ENCODE results near the gene MLPH. TPM values are rescaled to one million over a fixed set of nuclear protein-coding genes. Genes with fewer than 3 reads are reported as not detected.

Gene MLPH
- total RNA-seq, 2 donors from 2014 or later: not detected

- DNase-seq (ENCODE audit: low spot score): no peak
- no peaks in the 10 kb centered on the region for H3K9me3 Mint-ChIP-seq
- H3K36me3 Mint-ChIP-seq: no peaks in the 10 kb centered on the region
- no peak overlapping the region for H3K4me3 Mint-ChIP-seq
- H3K27me3 Mint-ChIP-seq: peaks cover 9 to 12% of the 10 kb centered on the region in 2 donors
- H3K4me1 Mint-ChIP-seq (ENCODE audit: low read depth in 2 of 2): no peaks in the 10 kb centered on the region
- no peak overlapping the region for H3K27ac Mint-ChIP-seq
- ATAC-seq: no peak
Measured at GRCh38 chr2:237564526-237565131, 77.6 kb downstream of the MLPH start.

GRCh38 chr2:237565974-237566373 is 78.9 kb downstream of the MLPH start:
- no peaks in the 10 kb centered on the region for H3K4me1 Mint-ChIP-seq (ENCODE audit: low read depth in 2 of 2)
- H3K9me3 Mint-ChIP-seq: no peaks in the 10 kb centered on the region
- H3K36me3 Mint-ChIP-seq: no peaks in the 10 kb centered on the region
- H3K4me3 Mint-ChIP-seq: no peak overlapping the region
- ATAC-seq: no peak
- no peak for DNase-seq (ENCODE audit: low spot score)
- peaks cover 5 to 7% of the 10 kb centered on the region in 2 donors for H3K27me3 Mint-ChIP-seq
- no peak overlapping the region for H3K27ac Mint-ChIP-seq

DNA sequence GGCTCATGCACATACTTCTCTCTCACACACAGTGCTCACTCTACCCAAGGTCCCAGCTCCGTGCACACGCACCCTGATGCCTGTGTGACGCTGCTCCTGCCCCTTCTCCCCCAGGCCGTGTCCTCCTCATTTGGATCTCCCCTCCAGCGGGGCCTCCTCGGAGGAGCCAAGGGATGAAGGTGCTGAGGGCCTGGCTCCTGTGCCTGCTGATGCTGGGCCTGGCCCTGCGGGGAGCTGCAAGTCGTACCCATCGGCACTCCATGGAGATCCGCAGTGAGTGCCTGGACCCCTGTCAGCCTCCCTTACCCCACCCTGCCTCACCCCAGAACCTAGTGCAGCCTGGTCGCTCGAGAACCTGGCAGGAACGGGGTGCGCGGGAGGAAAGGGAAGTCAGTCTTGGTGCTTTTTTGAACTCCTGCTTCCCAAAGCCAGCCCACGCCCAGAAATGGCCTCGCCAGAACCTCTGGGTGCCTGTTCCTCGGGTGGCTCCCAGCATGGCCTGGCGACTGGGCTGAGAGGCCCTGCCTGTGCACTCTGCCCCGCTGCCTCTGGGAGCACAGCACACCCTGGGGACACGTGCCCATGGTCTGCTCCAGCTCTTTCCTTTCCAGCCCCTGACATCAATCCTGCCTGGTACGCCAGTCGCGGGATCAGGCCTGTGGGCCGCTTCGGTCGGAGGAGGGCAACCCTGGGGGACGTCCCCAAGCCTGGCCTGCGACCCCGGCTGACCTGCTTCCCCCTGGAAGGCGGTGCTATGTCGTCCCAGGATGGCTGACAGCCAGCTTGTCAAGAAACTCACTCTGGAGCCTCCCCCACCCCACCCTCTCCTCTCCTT is 79.6 kb downstream of the MLPH start, which contains the start of gene PRLH:
Gene PRLH (plus strand): TSS at position 174 of the 835 bp plus-strand sequence. CDS start 0 bp downstream, at position 174.
- Mint-ChIP-seq H3K9me3 (no peaks in the 10 kb centered on the region), H3K27ac (no peak within 1 kb of the TSS), H3K4me1 (ENCODE audit: low read depth in 2 of 2) (no peaks in the 10 kb centered on the region), H3K4me3 (no peak within 1 kb of the TSS), H3K36me3 (no peaks in the 10 kb centered on the region), H3K27me3 (peaks cover 5 to 7% of the 10 kb centered on the region in 2 donors)
- DNase-seq (ENCODE audit: low spot score) (no peak), ATAC-seq (peak in 1 of 2 donors; percentile 25)

GRCh38 chr2:237567276-237568029 is 80.4 kb downstream of the MLPH start:
- Mint-ChIP-seq H3K27me3 (peaks cover under 1 to 6% of the 10 kb centered on the region in 2 donors), H3K4me1 (ENCODE audit: low read depth in 2 of 2) (peaks cover 0 to 5% of the 10 kb centered on the region in 2 donors), H3K27ac (no peak overlapping the region), H3K36me3 (no peaks in the 10 kb centered on the region), H3K4me3 (no peak overlapping the region), H3K9me3 (no peaks in the 10 kb centered on the region)
- DNase-seq (ENCODE audit: low spot score): no peak
- ATAC-seq: no peak

- DNase-seq (ENCODE audit: low spot score) (no peak), ATAC-seq (no peak)
- Mint-ChIP-seq H3K27me3 (peaks cover 0 to 4% of the 10 kb centered on the region in 2 donors), H3K36me3 (no peaks in the 10 kb centered on the region), H3K4me3 (no peak overlapping the region), H3K27ac (no peak overlapping the region), H3K4me1 (ENCODE audit: low read depth in 2 of 2) (peaks cover 0 to 5% of the 10 kb centered on the region in 2 donors), H3K9me3 (no peaks in the 10 kb centered on the region)
Measured at GRCh38 chr2:237568121-237568660, 81.1 kb downstream of the MLPH start.

DNA sequence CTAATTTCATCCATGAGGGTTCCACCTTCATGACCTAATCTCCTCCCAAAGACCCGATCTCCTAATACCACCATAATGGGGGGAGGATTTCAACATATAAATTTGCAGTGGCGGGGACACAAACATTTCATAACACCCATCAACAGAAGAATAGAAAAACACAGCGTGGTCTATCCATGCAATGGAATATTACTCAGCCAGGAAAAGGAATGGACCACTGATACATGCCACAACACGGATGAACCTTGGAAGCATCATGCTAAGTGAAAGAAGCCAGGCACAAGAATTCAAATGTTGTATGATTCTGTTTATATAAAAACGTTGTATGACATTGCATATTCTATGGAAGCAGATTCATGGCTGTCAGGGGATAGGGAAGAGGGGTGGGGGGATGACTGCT is 82.0 kb downstream of the MLPH start:
- peaks cover 0 to 4% of the 10 kb centered on the region in 2 donors for H3K27me3 Mint-ChIP-seq
- no peaks in the 10 kb centered on the region for H3K9me3 Mint-ChIP-seq
- no peak overlapping the region for H3K4me3 Mint-ChIP-seq
- no peak overlapping the region for H3K27ac Mint-ChIP-seq
- peaks cover 0 to 5% of the 10 kb centered on the region in 2 donors for H3K4me1 Mint-ChIP-seq (ENCODE audit: low read depth in 2 of 2)
- no peak for DNase-seq (ENCODE audit: low spot score)
- no peak for ATAC-seq
- H3K36me3 Mint-ChIP-seq: no peaks in the 10 kb centered on the region

DNA sequence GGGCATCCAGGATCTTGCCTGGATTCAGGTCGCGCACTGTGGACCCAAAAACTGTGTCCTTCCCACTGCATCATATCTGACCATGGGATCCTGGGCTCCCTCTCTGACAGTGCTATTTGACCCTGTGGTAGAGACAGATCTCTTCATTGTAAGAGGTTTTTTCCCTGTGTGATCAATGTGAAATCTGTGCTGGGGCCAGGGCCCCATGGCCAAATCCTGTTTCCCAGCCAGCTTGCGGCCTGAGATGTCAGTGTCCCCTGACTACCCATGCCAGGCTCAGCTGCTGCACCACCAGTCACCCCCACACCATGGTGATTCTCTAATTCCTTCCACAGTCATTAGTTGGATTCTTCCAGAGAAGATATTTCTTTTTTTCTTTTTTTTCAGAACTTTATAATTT is 82.8 kb downstream of the MLPH start:
- Mint-ChIP-seq H3K4me1 (ENCODE audit: low read depth in 2 of 2) (peaks cover 0 to 5% of the 10 kb centered on the region in 2 donors), H3K9me3 (no peaks in the 10 kb centered on the region)

DNA sequence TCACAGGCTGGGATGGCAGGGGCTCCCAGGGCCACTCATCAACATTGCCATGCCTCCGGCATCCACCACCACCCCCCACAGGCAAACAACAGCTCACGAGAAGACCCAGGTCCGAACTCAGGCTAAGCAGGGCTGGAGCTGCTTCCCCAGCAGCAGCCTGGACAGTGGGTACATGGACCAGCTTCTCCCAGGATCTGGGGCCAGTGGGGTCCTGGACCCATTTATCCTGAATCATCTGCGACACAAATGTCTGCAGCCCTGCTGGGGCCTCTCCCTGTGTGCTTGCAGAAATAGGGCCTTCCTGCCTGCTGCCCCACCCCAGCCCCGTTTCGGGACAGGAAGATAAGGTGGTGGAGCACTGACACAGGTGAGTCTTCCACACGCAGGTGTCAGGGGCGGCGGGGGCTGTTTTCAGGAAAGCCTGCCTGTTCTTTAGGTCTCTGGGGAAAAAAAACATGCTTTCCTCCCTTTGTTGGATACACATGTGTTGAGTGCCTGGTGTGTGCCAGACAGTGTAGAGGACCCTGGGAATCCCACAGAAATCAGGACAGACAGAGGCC is 83.8 kb downstream of the MLPH start:
- Mint-ChIP-seq H3K4me3 (no peak overlapping the region), H3K9me3 (no peaks in the 10 kb centered on the region)
- ATAC-seq: no peak

More for the DNA sequence above, 82.8 kb downstream of the MLPH start:
- Mint-ChIP-seq H3K27ac (no peak overlapping the region), H3K36me3 (no peaks in the 10 kb centered on the region), H3K27me3 (peaks cover 0 to 4% of the 10 kb centered on the region in 2 donors), H3K4me3 (no peak overlapping the region)
- ATAC-seq: no peak
- no peak for DNase-seq (ENCODE audit: low spot score)

GRCh38 chr2:237571551-237571950 is 84.5 kb downstream of the MLPH start:
- H3K36me3 Mint-ChIP-seq: no peaks in the 10 kb centered on the region
- H3K4me1 Mint-ChIP-seq (ENCODE audit: low read depth in 2 of 2): peaks cover 0 to 5% of the 10 kb centered on the region in 2 donors
- H3K27me3 Mint-ChIP-seq: peaks cover 0 to 4% of the 10 kb centered on the region in 2 donors
- H3K4me3 Mint-ChIP-seq: no peak overlapping the region
- DNase-seq (ENCODE audit: low spot score) (no peak), ATAC-seq (no peak)
- H3K9me3 Mint-ChIP-seq: no peaks in the 10 kb centered on the region
- H3K27ac Mint-ChIP-seq: no peak overlapping the region

More for the DNA sequence above, 83.8 kb downstream of the MLPH start:
- no peak for DNase-seq (ENCODE audit: low spot score)
- Mint-ChIP-seq H3K36me3 (no peaks in the 10 kb centered on the region), H3K27ac (no peak overlapping the region), H3K27me3 (peaks cover 0 to 4% of the 10 kb centered on the region in 2 donors), H3K4me1 (ENCODE audit: low read depth in 2 of 2) (peaks cover 0 to 5% of the 10 kb centered on the region in 2 donors)

DNA sequence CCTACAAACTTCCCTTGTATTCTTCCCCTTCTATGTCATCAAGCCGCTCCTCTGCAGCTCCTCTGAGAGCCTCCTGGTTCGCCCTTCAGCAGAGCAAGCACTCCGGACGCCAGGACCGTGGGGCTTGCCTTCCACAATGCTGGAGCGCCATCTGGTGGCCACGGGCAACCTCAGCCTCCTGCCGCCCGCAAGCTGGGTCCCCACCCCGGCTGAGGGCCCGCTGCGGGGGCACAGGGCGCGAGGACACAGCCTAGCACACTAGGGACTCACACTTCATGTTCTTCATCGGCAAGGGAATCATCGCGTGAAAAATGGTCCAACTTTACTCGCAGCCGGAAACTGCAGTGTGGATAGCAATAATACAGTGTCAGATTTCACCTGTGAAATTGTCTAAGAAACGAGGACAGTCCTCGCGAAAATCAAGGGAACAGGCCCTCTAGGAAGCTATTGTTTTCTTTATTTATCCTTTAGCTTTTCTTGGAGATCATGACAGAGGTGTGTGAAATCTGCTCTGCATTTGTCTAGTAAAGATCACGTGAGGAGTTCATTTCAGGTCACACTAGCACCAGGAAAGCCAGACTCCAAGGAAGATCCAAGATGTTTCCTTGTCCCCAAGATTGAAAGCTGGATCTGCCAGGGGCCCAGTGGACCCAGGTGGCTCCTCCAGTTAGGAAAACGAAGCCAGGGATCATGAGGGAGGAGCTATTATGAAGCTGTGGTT is 85.1 kb downstream of the MLPH start:
- Mint-ChIP-seq H3K9me3 (no peaks in the 10 kb centered on the region), H3K36me3 (no peaks in the 10 kb centered on the region), H3K4me3 (no peak overlapping the region), H3K27me3 (peaks cover 0 to 4% of the 10 kb centered on the region in 2 donors), H3K27ac (no peak overlapping the region), H3K4me1 (ENCODE audit: low read depth in 2 of 2) (peaks cover 0 to 5% of the 10 kb centered on the region in 2 donors)
- DNase-seq (ENCODE audit: low spot score): peak; percentile 80
- ATAC-seq: peak; percentile 82 to 84

- peaks cover 0 to 5% of the 10 kb centered on the region in 2 donors for H3K4me1 Mint-ChIP-seq (ENCODE audit: low read depth in 2 of 2)
- DNase-seq (ENCODE audit: low spot score) (no peak), ATAC-seq (no peak)
- H3K9me3 Mint-ChIP-seq: no peaks in the 10 kb centered on the region
- peaks cover 0 to 4% of the 10 kb centered on the region in 2 donors for H3K27me3 Mint-ChIP-seq
- H3K4me3 Mint-ChIP-seq: no peak overlapping the region
- no peak overlapping the region for H3K27ac Mint-ChIP-seq
- no peaks in the 10 kb centered on the region for H3K36me3 Mint-ChIP-seq
Measured at GRCh38 chr2:237572742-237573101, 85.7 kb downstream of the MLPH start.

GRCh38 chr2:237573721-237574415 is 86.8 kb downstream of the MLPH start:
- ATAC-seq: no peak
- Mint-ChIP-seq H3K4me1 (ENCODE audit: low read depth in 2 of 2) (peaks cover 0 to 5% of the 10 kb centered on the region in 2 donors), H3K36me3 (no peaks in the 10 kb centered on the region), H3K4me3 (no peak overlapping the region), H3K27me3 (peaks cover 0 to 6% of the 10 kb centered on the region in 2 donors), H3K27ac (no peak overlapping the region), H3K9me3 (no peaks in the 10 kb centered on the region)
- no peak for DNase-seq (ENCODE audit: low spot score)

Data from natural killer cell treated with Interleukin-12 subunit alpha and Interleukin-12 subunit beta and Interleukin-15 and Interleukin-18, amount 100 ng/mL, for 72 hours (primary cell).